ENCODE data around the gene SHROOM3. TPM values are rescaled to one million over a fixed set of nuclear protein-coding genes. Genes with fewer than 3 reads are reported as not detected.

SHROOM3 gene
- total RNA-seq, 1 donor from 2014 or later = not detected

DNA sequence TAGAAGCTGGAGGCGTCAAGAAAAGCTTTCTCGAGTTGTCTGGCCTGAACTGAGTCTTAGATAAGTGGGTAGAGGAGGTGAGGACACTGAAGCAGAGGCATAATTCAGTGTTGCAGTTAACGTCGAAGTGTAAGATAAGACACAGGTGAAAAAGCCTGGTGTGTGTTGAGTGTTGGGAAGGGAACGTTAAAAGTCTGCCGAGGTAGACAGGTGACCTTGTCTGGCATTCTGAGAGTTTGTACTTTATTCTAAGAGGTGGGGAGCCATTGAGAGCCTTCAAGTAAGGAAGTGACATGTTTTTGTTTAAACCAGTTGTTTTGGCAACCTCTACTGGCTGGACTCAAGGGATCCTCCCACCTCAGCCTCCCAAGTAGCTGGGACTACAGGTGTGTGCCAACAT, 219.1 kb downstream of the SHROOM3 start:
- no peaks in the 10 kb centered on the region for H3K9me3 Mint-ChIP-seq
- H3K27ac Mint-ChIP-seq = no peak overlapping the region
- no peak overlapping the region for H3K4me3 Mint-ChIP-seq (ENCODE audit: low read depth)
- intact Hi-C loops (cut with micrococcal nuclease) = no loop called here
- DNase-seq (ENCODE audit: low spot score) = no peak
- no peaks in the 10 kb centered on the region for H3K36me3 Mint-ChIP-seq (ENCODE audit: low read depth)
- H3K4me1 Mint-ChIP-seq (ENCODE audit: low read depth) = no peaks in the 10 kb centered on the region
- peaks cover 2% of the 10 kb centered on the region for H3K27me3 Mint-ChIP-seq (ENCODE audit: low read depth)

DNA sequence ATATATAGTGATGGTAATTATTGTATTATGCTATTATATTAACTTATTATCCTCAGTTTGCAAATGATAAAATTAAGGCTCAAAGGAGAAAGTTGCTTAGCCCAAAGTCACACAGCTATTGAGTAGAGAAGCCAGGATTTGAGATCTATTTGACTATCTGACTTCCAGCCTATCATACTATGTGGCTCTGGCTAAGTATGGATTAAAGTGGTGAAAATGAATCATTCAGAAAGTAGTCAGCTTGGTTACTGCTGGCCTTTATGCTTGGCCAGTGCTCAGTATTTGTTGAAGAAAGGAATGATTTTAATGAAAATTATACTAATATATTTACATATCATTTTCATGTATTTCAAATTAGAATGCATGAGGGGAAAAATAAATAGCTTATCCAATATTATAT, 219.8 kb downstream of the SHROOM3 start:
- Mint-ChIP-seq H3K4me1 (ENCODE audit: low read depth) (no peaks in the 10 kb centered on the region), H3K27me3 (ENCODE audit: low read depth) (peaks cover 2% of the 10 kb centered on the region), H3K36me3 (ENCODE audit: low read depth) (no peaks in the 10 kb centered on the region), H3K4me3 (ENCODE audit: low read depth) (no peak overlapping the region), H3K9me3 (no peaks in the 10 kb centered on the region), H3K27ac (no peak overlapping the region)
- no peak for DNase-seq (ENCODE audit: low spot score)
- intact Hi-C loops (cut with micrococcal nuclease) = no loop called here

DNA sequence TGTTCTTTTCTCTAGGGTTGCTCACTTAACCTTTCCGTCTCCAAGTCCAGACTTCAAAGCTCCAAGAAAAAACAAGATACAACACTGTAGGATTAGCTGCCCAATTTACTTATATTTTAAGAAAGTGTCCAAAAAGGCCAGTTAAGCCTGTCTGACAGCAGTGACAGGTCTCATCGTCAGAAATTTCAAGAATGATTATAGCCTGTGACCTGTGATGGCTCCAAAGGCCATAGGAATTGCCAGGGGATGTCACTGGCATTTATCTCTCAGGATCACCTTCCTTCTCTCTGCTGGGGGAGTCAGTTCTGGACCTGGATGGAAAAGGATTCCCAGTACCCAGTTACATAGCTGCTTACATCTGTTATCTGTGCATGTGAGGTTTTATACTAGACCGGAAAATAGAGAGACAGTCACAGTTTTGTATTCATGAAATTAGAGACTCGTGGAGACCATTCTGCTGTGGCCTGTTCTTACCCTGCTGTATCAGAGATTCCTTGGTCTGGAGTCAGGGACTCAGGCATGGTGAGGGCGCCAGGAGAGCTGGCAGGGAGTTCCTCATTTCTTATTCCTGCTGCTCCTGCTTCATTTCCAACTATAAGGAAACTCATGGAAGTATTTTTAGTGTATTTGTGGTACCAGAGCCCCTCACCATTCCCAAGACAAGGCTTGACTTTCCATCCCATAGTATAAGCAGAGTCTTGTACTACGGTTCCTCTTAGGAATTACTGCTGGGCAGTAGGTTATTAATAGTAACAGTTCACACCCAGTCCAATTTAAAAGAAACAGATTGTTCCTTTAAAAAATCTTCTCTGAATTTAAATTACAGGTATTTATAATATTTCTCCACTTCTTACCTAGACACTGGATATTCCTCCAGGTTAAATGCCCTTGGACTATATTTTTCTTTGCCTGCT, 220.8 kb downstream of the SHROOM3 start:
- Mint-ChIP-seq H3K4me3 (ENCODE audit: low read depth) (no peak overlapping the region), H3K27me3 (ENCODE audit: low read depth) (peaks cover 2% of the 10 kb centered on the region), H3K36me3 (ENCODE audit: low read depth) (no peaks in the 10 kb centered on the region), H3K9me3 (no peaks in the 10 kb centered on the region), H3K27ac (no peak overlapping the region), H3K4me1 (ENCODE audit: low read depth) (no peaks in the 10 kb centered on the region)
- no peak for DNase-seq (ENCODE audit: low spot score)
- intact Hi-C loops (cut with micrococcal nuclease) = no loop called here

DNA sequence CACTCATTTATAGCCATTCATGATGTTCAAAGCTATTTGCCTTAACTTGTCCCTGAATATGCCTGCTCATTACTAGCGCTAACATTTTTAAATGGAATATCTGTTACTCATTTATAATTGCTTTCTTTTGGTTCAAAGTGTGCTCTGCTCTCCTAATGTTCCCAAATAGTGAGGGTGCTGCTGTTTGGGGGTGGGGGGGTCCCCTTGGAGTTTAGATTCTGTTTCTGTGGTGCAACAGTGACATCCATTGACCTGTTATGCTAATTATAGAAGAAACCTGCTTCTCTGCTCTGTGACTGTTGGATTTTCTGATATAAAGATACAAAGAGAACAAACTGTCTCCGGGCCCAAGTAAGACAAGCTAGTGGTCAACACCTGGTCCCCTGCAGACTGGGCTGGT, 222.4 kb downstream of the SHROOM3 start:
- Mint-ChIP-seq H3K4me3 (ENCODE audit: low read depth) (no peak overlapping the region), H3K27ac (no peak overlapping the region), H3K4me1 (ENCODE audit: low read depth) (no peaks in the 10 kb centered on the region), H3K27me3 (ENCODE audit: low read depth) (peaks cover 2% of the 10 kb centered on the region), H3K36me3 (ENCODE audit: low read depth) (no peaks in the 10 kb centered on the region), H3K9me3 (no peaks in the 10 kb centered on the region)
- intact Hi-C loops (cut with micrococcal nuclease) = no loop called here
- no peak for DNase-seq (ENCODE audit: low spot score)

DNA sequence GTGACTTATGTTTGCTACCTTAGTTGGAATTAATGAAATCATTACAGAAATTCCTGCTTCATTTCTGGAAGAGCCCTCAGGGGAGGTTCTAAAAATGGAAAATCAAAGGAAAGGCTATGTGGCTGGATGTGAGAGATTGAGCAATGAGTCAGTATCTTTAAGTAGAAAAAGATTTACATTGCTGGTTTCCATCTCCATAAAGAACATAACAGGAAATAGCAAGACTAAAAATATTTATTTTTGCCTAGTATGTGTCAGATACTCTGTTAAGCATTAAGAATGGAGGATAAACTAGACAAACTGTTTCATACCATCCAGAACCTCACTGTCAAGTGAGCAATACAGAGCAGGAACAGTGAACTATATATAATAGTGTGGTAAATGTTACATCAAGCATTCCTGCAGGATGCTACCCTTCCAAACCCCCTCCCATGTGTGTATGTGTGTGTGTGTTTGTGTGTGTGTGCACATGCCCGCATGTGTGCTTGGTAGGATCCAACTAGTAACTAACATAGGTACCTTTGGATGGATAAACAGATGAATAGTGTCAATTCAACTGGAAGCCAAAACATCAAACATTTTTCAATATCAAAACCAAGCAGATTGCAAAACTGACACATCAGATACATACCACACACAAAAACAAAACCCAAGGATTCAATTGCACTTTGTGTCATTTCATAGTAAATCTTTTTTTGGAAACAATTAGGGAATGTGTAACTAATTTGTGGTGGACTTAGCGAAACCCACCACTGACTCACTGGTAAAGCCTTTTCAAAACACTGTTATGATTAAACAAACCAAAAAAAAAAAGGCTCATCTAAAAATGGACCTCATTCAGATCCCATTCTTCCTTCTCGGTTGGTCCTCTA, 223.4 kb downstream of the SHROOM3 start:
- Mint-ChIP-seq H3K9me3 (no peaks in the 10 kb centered on the region), H3K36me3 (ENCODE audit: low read depth) (no peaks in the 10 kb centered on the region), H3K4me1 (ENCODE audit: low read depth) (no peaks in the 10 kb centered on the region), H3K4me3 (ENCODE audit: low read depth) (no peak overlapping the region), H3K27ac (no peak overlapping the region), H3K27me3 (ENCODE audit: low read depth) (peaks cover 2% of the 10 kb centered on the region)
- intact Hi-C loops (cut with micrococcal nuclease) = no loop called here
- DNase-seq (ENCODE audit: low spot score) = no peak

DNA sequence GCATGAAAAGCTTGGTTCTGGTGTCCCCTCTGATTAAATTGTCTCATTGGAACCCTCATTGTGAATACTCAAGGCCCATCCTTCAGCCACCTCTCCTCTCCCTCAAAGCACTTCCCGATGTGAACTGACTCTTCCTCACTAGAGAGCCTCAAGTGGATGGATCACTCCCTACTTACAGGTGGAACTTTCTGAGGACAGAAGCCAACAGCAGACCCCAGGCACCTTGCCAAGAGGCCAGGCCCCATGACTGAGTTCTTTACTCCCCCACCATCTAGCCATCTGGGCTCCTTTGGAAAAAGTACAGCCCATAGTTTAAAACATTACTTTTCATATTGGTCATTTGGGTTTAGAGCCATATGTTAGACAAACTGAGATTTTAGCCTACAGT, 224.1 kb downstream of the SHROOM3 start:
- intact Hi-C loops (cut with micrococcal nuclease) = no loop called here
- no peaks in the 10 kb centered on the region for H3K9me3 Mint-ChIP-seq
- no peaks in the 10 kb centered on the region for H3K36me3 Mint-ChIP-seq (ENCODE audit: low read depth)
- DNase-seq (ENCODE audit: low spot score) = no peak
- no peak overlapping the region for H3K27ac Mint-ChIP-seq
- no peaks in the 10 kb centered on the region for H3K27me3 Mint-ChIP-seq (ENCODE audit: low read depth)
- H3K4me3 Mint-ChIP-seq (ENCODE audit: low read depth) = no peak overlapping the region
- no peaks in the 10 kb centered on the region for H3K4me1 Mint-ChIP-seq (ENCODE audit: low read depth)

DNA sequence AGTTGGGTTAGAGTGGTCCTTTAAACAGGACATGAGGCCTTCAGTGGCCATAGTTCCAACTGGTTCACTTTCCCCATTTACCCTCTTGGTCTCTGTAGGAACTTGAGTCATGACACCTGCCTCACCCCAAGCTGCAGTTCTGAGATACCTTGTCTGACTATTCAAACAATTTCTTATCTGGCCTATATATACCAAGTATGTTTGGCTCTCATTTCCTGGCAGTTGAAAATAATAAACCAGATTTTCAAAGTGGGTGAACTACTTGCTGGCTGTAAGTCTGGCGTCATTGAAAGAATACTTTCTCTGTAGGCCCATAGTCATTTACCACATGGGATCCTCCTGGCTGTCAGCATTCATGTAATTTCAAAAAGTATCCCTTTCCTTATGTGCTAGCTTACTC, 228.8 kb downstream of the SHROOM3 start:
- no peaks in the 10 kb centered on the region for H3K9me3 Mint-ChIP-seq
- H3K36me3 Mint-ChIP-seq (ENCODE audit: low read depth) = no peaks in the 10 kb centered on the region
- no peak for DNase-seq (ENCODE audit: low spot score)
- intact Hi-C loops (cut with micrococcal nuclease) = no loop called here
- H3K27ac Mint-ChIP-seq = no peak overlapping the region
- no peaks in the 10 kb centered on the region for H3K27me3 Mint-ChIP-seq (ENCODE audit: low read depth)
- H3K4me3 Mint-ChIP-seq (ENCODE audit: low read depth) = no peak overlapping the region
- H3K4me1 Mint-ChIP-seq (ENCODE audit: low read depth) = peaks cover 3% of the 10 kb centered on the region

DNA sequence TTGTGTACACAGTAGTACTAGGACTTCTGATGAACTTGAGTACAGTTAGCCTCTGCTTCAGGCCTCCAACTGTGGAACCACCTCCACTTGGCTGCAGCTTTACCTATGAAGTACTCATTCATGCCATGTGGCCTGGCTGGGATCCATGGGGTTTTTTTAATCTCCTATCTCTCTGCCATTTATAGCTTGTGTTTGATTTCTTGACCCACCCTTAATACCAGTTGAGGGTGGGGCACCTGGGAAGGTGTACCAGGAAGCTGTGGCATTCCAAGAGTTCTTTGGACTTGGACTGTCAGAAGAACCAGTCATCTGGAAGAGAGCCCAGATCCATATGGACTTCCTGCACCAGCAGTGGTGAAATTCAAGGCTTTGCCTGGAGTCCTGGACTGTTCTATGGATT, 230.1 kb downstream of the SHROOM3 start:
- no peak overlapping the region for H3K27ac Mint-ChIP-seq
- peaks cover 3% of the 10 kb centered on the region for H3K4me1 Mint-ChIP-seq (ENCODE audit: low read depth)
- no peak for DNase-seq (ENCODE audit: low spot score)
- no peaks in the 10 kb centered on the region for H3K9me3 Mint-ChIP-seq
- H3K36me3 Mint-ChIP-seq (ENCODE audit: low read depth) = no peaks in the 10 kb centered on the region
- H3K4me3 Mint-ChIP-seq (ENCODE audit: low read depth) = no peak overlapping the region
- H3K27me3 Mint-ChIP-seq (ENCODE audit: low read depth) = no peaks in the 10 kb centered on the region
- intact Hi-C loops (cut with micrococcal nuclease) = no loop called here

DNA sequence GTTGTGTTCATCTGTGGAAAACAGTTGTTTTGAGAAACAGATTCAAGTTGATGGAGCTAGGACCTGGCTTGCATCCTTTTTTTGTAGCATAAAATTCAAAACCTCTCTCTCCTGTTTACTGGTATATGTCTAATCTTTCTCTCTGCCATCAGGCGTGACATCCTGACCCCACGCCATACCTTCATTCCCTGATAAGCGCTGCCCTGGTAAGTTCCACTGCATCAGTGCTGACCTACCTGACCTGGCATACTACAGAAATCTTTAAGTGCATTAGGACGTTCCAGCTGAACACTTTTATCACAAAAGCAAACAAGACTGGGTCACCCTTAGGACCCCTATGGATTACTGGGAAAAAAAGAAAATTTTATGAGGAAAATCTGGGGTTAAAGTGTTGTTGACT, 230.7 kb downstream of the SHROOM3 start:
- H3K27ac Mint-ChIP-seq = no peak overlapping the region
- H3K4me3 Mint-ChIP-seq (ENCODE audit: low read depth) = no peak overlapping the region
- peaks cover 3% of the 10 kb centered on the region for H3K4me1 Mint-ChIP-seq (ENCODE audit: low read depth)
- H3K36me3 Mint-ChIP-seq (ENCODE audit: low read depth) = no peaks in the 10 kb centered on the region
- H3K27me3 Mint-ChIP-seq (ENCODE audit: low read depth) = no peaks in the 10 kb centered on the region
- no peak for DNase-seq (ENCODE audit: low spot score)
- H3K9me3 Mint-ChIP-seq = no peaks in the 10 kb centered on the region
- intact Hi-C loops (cut with micrococcal nuclease) = no loop called here

DNA sequence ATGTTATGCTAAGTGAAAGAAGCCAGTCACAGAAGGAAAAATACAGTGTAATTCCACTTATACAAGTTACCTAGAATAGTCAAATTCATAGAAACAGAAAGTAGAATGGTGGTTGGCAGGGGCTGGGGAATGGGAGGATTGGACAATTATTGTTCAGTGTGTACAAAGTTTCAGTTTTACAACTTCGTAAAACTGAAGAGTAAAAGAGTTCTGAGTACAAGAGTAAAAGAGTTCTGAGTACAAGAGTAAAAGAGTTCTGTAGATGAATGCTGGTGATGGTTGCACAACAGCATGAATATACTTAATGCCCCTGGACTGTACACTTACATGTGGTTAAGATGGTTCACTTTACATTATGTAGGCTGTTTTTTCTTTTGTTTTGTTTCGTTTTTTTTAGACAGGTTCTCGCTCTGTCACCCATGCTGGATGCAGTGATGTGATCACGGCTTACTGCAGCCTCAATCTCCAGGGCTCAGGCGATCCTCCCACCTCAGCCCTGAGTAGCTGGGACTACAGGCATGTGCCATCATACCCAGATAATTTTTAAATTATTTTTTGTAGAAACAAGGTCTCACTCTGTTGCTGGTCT, 232.0 kb downstream of the SHROOM3 start:
- no peak for DNase-seq (ENCODE audit: low spot score)
- peaks cover 3% of the 10 kb centered on the region for H3K27me3 Mint-ChIP-seq (ENCODE audit: low read depth)
- H3K4me1 Mint-ChIP-seq (ENCODE audit: low read depth) = peaks cover 3% of the 10 kb centered on the region
- H3K9me3 Mint-ChIP-seq = no peaks in the 10 kb centered on the region
- H3K27ac Mint-ChIP-seq = no peak overlapping the region
- H3K4me3 Mint-ChIP-seq (ENCODE audit: low read depth) = no peak overlapping the region
- intact Hi-C loops (cut with micrococcal nuclease) = no loop called here
- no peaks in the 10 kb centered on the region for H3K36me3 Mint-ChIP-seq (ENCODE audit: low read depth)

DNA sequence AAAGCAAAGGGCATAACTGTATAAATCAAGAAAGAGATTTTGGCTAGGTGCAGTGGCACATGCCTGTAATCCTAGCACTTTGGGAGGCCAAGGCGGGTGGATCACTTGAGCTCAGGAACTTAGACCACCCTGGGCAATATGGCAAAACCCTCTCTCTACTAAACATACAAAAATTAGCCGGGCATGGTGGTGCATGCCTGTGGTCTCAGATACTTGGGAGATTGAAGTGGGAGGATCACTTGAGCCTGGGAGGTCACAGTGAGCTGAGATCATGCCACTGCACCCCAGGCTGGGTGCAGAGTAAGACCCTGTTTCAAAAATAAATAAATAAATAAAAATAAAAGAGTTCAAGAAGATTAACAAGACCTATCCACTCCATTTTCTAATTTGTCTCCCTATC, 235.6 kb downstream of the SHROOM3 start:
- H3K9me3 Mint-ChIP-seq = no peaks in the 10 kb centered on the region
- H3K27ac Mint-ChIP-seq = no peak overlapping the region
- intact Hi-C loops (cut with micrococcal nuclease) = no loop called here

DNA sequence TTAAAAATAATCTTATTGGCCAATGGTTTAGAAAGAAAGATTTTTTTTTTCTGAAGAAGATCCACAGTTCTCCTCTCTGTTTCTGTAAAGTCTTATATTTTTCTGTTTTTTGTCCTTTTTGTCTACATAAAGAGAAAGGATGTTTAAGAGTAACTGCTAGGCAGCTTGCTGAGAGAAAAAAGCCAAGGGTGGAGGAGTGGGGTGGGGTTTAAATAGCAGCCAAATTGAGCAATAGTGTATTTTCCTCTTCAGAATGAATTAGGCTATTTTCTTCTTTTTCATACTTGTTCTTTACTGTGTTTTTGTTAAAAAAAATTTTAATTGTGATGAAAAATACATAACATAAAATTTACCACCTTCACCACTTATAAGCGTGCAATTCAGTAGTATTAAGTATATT, 238.3 kb downstream of the SHROOM3 start:
- H3K4me1 Mint-ChIP-seq (ENCODE audit: low read depth) = no peaks in the 10 kb centered on the region
- peaks cover 3% of the 10 kb centered on the region for H3K27me3 Mint-ChIP-seq (ENCODE audit: low read depth)
- DNase-seq (ENCODE audit: low spot score) = no peak
- H3K4me3 Mint-ChIP-seq (ENCODE audit: low read depth) = no peak overlapping the region
- H3K9me3 Mint-ChIP-seq = no peaks in the 10 kb centered on the region
- no peaks in the 10 kb centered on the region for H3K36me3 Mint-ChIP-seq (ENCODE audit: low read depth)
- no peak overlapping the region for H3K27ac Mint-ChIP-seq
- intact Hi-C loops (cut with micrococcal nuclease) = no loop called here

More for the DNA sequence above, 235.6 kb downstream of the SHROOM3 start:
- no peaks in the 10 kb centered on the region for H3K36me3 Mint-ChIP-seq (ENCODE audit: low read depth)
- no peak for DNase-seq (ENCODE audit: low spot score)
- peaks cover 3% of the 10 kb centered on the region for H3K4me1 Mint-ChIP-seq (ENCODE audit: low read depth)
- no peak overlapping the region for H3K4me3 Mint-ChIP-seq (ENCODE audit: low read depth)
- peaks cover 3% of the 10 kb centered on the region for H3K27me3 Mint-ChIP-seq (ENCODE audit: low read depth)

DNA sequence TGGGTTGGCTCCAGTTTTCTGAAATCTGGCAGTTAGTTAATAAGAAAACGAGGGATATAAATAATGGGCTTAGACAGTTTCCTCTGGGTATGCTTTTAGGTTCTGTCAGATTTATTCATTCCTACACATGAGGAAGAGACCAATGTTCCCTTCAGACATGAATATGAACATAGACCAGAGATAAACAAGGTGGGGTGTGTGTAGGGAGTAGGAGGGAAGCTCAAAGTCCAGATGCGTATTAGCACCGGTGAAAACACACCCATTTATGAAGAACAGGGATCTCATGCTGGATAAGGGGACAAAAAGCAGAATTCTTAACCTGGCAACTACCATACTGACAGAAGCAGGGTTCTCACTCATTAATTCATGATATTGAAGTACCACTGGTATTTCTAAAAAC, 240.0 kb downstream of the SHROOM3 start:
- H3K27ac Mint-ChIP-seq = no peak overlapping the region
- intact Hi-C loops (cut with micrococcal nuclease) = no loop called here
- H3K36me3 Mint-ChIP-seq (ENCODE audit: low read depth) = no peaks in the 10 kb centered on the region
- H3K27me3 Mint-ChIP-seq (ENCODE audit: low read depth) = peaks cover 3% of the 10 kb centered on the region
- H3K4me1 Mint-ChIP-seq (ENCODE audit: low read depth) = no peaks in the 10 kb centered on the region
- no peak for DNase-seq (ENCODE audit: low spot score)
- no peaks in the 10 kb centered on the region for H3K9me3 Mint-ChIP-seq
- no peak overlapping the region for H3K4me3 Mint-ChIP-seq (ENCODE audit: low read depth)
